ENCODE results near the gene CLTA.

- TF ChIP-seq EZH2 (IDR thresholded peaks at IDR 0.05; ENCODE audit: insufficient read depth, poor library complexity, severe bottlenecking) (no peak), EZH2phosphoT487 (IDR thresholded peaks at IDR 0.05; ENCODE audit: insufficient read depth, low read depth) (no peak)
Observed at GRCh38 chr9:36151316-36152210, 39.2 kb upstream of the CLTA start.
